Stimulated activated CD8-positive, alpha-beta memory T cell treated with anti-CD3 and anti-CD28 coated beads, Interleukin-12 subunit alpha, Interleukin-12 subunit beta, amount 100 ng/mL, for 24 hours (primary cell): Measurements from ENCODE around the gene FBXO38.
"Not testable (repeated sequence)": the region's sequence is repeated elsewhere in the genome, so short reads cannot be mapped to it uniquely, and the experiment has no call there.

Experiments used
- DNase-seq: peaks from one replicate; pipeline ENCODE4 v3.0.0-alpha.2; 2020; ENCODE audit errors: extremely low read depth

Gene FBXO38

GRCh38 chr5:148427370-148428042 lies 43.7 kb downstream of the FBXO38 start:
- DNase-seq: no peak

GRCh38 chr5:148428848-148429247 lies 45.1 kb downstream of the FBXO38 start:
- DNase-seq: no peak

GRCh38 chr5:148433826-148434225 lies 50.1 kb downstream of the FBXO38 start:
- DNase-seq: no peak

- no peak for DNase-seq
Measured at GRCh38 chr5:148436029-148436428, 52.3 kb downstream of the FBXO38 start.

GRCh38 chr5:148437249-148437648 lies 53.5 kb downstream of the FBXO38 start:
- no peak for DNase-seq

- no peak for DNase-seq
Measured at GRCh38 chr5:148438933-148439332, 55.2 kb downstream of the FBXO38 start.

GRCh38 chr5:148443241-148443640 lies 59.5 kb downstream of the FBXO38 start:
- DNase-seq: no peak

- no peak for DNase-seq
Measured at GRCh38 chr5:148443998-148444397, 60.2 kb downstream of the FBXO38 start.

- DNase-seq: no peak
Measured at GRCh38 chr5:148445578-148445977, 61.8 kb downstream of the FBXO38 start.

GRCh38 chr5:148446611-148447010 lies 62.9 kb downstream of the FBXO38 start:
- no peak for DNase-seq

- DNase-seq: no peak
Measured at GRCh38 chr5:148452499-148453193, 68.9 kb downstream of the FBXO38 start.

- DNase-seq: no peak
Measured at GRCh38 chr5:148454576-148454975, 70.8 kb downstream of the FBXO38 start.

- DNase-seq: no peak
Measured at GRCh38 chr5:148455185-148455584, 71.4 kb downstream of the FBXO38 start.

- no peak for DNase-seq
Measured at GRCh38 chr5:148457183-148457620, 73.4 kb downstream of the FBXO38 start.

- no peak for DNase-seq
Measured at GRCh38 chr5:148458036-148458888, 74.5 kb downstream of the FBXO38 start.

- no peak for DNase-seq
Measured at GRCh38 chr5:148459669-148460068, 75.9 kb downstream of the FBXO38 start.

GRCh38 chr5:148465381-148466235 lies 81.8 kb downstream of the FBXO38 start:
- DNase-seq: no peak

- DNase-seq: no peak
Measured at GRCh38 chr5:148466236-148466580, 82.5 kb downstream of the FBXO38 start.

- no peak for DNase-seq
Measured at GRCh38 chr5:148467958-148468357, 84.2 kb downstream of the FBXO38 start.

GRCh38 chr5:148468746-148469145 lies 85.0 kb downstream of the FBXO38 start:
- DNase-seq: not testable (repeated sequence)

- no peak for DNase-seq
Measured at GRCh38 chr5:148469501-148469935, 85.8 kb downstream of the FBXO38 start.

- DNase-seq: no peak
Measured at GRCh38 chr5:148471379-148471778, 87.6 kb downstream of the FBXO38 start.
